GM19035 (cell line): ENCODE measurements around the gene RPS19BP1.
A peak's percentile ranks its signal among the peaks of the same experiment; 100 is the strongest.

ENCODE experiments used
- ATAC-seq: cut with Tn5 transposase; IDR thresholded peaks from one replicate; pipeline ENCODE4 v1.9.1; 2021; ENCODE audit not compliant: unreplicated experiment

The RPS19BP1 gene

GRCh38 chr22:39491696-39492095, 40.9 kb downstream of the RPS19BP1 start:
- ATAC-seq, result no peak

- no peak for ATAC-seq
Observed at GRCh38 chr22:39490966-39491680, 41.4 kb downstream of the RPS19BP1 start.

DNA sequence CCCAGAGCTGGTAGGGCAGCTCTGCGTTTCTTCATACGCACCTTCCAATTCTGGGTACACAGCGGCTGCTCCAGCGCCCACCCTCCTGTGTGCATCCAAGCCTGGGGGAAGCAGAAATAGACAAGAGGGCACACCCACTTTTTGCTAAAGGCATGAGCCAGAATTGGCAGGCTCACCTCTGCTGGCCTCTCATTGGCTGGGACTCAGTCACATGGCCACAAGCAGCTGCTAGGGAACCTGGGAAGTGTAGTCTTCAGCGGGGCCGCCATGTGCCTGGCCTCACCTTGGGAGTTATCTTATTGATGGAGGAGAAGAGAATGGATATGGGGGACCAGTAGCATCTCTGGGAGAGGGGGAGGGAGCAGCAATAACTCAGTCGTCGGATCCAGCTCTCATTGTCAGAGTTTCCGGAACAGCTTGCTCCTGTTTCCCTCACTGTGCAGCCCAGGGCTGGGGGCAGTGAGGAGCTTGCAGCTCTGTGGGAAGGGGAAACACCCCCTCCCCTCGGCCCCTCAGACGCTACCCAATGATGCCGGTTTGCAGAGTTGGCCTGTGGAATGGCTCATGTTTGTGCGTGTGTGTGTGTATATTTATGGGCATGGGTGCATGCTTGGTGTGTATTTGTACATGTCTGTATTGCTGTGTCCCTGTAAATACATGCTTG, 42.3 kb downstream of the RPS19BP1 start:
- peak; percentile 78 for ATAC-seq

- no peak for ATAC-seq
Observed at GRCh38 chr22:39489094-39490068, 43.2 kb downstream of the RPS19BP1 start.

DNA sequence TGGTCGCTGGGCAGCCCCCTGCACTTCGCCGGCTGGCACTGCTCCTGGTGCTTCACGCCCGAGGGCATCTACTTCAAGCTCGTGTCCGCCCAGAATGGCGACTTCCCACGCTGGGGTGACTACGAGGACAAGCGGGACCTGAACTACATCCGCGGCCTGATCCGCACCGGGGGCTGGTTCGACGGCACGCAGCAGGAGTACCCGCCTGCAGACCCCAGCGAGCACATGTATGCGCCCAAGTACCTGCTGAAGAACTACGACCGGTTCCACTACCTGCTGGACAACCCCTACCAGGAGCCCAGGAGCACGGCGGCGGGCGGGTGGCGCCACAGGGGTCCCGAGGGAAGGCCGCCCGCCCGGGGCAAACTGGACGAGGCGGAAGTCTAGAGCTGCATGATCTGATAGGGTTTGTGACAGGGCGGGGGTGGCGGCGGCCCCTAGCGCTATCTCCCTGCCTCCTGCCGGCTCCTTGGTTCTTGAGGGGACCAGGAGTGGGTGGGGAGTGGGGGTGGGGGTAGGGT, 43.9 kb downstream of the RPS19BP1 start:
- no peak for ATAC-seq

- ATAC-seq, result no peak
Observed at GRCh38 chr22:39487826-39488520, 44.6 kb downstream of the RPS19BP1 start.

GRCh38 chr22:39486951-39487825, 45.4 kb downstream of the RPS19BP1 start:
- no peak for ATAC-seq

DNA sequence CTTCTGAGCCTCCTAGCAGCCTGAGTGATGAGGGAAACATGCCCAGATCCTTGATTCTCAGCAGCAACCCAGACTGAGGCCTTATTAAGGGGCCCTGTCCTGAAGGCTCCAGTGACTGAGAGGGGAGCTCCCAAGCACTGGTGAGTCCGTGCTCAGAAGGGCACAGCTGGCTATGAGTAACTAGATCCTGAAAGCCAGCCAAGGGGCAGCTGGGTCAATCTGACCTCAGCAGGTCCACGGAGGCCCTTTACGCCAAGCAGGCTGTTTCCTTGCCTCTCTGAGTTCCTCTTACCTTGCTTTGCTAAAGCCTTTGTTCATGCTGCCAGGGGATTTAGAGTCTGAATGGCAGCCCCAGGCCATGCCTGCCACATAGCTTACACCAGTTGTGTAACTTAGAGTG, 49.8 kb downstream of the RPS19BP1 start:
- no peak for ATAC-seq

- no peak for ATAC-seq
Observed at GRCh38 chr22:39481595-39481994, 51.0 kb downstream of the RPS19BP1 start.

GRCh38 chr22:39481054-39481453, 51.5 kb downstream of the RPS19BP1 start:
- ATAC-seq, result no peak

GRCh38 chr22:39480557-39480956, 52.0 kb downstream of the RPS19BP1 start:
- no peak for ATAC-seq

DNA sequence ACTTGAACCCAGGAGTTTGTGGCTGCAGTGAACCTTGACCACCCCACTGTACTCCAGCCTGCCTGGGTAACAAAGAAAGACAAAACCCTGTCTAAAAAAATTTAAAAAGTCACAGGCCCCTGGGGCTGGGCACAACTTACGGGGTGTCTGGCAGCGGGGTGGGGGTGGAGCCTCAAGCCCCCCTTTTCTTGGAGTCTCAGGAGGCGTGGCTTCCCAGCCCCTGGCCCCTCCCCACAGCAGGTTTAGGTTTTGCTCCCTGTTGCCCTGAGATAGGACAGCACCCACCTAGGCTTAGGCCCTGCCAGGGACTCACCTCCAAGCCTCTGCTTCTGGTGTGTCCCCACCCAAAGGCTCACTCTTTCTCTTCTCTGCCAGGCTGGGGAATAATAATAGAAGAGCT, 53.3 kb downstream of the RPS19BP1 start:
- ATAC-seq, result no peak
